Stimulated activated CD4-positive, alpha-beta T cell treated with anti-CD3 and anti-CD28 coated beads, Interleukin-12 subunit alpha, Interleukin-12 subunit beta, amount 100 ng/mL, for 24 hours (primary cell): ENCODE data around the gene MAP3K20.
"Not testable (repeated sequence)": the region's sequence is repeated elsewhere in the genome, so short reads cannot be mapped to it uniquely, and the experiment has no call there.

Source experiments
- DNase-seq, 2 experiments: peaks; one replicate each; pipeline ENCODE4 v3.0.0-alpha.2; 2020; ENCODE audit warnings: low read depth in 2 of 2

The MAP3K20 gene

DNA sequence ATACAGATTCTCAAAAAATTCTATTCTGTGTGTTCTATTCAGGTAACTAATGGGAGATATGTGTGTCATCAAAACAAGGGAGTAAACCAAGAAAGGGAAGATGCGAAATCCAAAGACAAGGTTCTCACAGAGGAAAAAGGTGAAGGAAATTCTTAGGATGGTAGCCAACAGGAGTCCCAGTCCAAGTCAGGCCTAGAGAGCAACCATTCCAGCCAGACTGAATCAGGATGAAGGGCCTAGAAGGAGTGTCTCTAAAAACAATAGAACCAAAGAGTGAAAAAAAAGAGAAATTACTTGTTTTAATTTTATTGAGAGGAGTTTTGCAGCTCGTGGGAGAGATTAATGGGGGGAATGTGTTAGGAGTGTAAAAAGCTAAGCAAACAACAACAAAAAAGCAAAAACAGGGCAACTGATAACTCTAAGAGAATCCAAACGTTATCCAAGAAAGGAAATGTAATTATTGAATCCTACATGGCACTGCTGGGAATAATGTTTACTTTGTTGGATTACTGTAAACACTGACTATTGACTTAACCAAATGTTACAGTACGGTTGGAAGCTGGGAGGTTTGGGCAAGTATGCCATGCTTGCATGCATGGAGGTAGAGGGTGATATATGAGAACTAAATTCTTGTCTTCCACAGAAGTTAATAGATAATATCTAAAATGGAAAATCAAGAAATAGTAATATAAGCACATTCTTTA, 12.3 kb downstream of the MAP3K20 start:
- DNase-seq = no peak

DNA sequence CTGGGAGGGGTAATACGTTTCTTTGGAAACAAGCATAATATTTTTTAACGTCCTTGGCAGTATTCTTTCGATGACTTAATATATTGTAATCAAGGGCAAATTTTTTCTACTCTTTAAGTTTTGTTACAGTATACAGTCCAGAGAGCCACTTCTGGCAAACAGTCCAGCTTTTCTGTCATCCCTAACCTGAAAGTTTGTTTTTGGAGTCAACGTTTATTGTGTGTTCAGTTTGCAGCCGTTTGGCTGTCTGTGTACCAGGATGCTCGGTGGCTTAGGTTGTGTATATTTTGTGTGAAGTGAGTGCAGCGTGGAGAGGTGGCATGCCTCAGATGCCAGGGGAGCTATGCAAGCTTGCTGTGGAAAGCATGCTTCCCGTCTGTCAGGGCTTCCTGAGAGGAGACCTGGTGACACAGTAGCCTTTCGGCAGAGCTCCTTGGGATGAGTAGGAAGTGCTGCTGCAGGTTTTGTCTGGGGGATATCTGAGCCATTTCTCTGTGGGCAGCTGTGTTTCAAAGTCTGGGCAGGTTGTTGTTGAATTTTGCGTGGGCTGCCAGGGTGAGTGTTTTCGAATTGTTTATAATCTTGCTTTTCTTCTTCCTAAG, 14.7 kb downstream of the MAP3K20 start:
- DNase-seq = no peak

DNA sequence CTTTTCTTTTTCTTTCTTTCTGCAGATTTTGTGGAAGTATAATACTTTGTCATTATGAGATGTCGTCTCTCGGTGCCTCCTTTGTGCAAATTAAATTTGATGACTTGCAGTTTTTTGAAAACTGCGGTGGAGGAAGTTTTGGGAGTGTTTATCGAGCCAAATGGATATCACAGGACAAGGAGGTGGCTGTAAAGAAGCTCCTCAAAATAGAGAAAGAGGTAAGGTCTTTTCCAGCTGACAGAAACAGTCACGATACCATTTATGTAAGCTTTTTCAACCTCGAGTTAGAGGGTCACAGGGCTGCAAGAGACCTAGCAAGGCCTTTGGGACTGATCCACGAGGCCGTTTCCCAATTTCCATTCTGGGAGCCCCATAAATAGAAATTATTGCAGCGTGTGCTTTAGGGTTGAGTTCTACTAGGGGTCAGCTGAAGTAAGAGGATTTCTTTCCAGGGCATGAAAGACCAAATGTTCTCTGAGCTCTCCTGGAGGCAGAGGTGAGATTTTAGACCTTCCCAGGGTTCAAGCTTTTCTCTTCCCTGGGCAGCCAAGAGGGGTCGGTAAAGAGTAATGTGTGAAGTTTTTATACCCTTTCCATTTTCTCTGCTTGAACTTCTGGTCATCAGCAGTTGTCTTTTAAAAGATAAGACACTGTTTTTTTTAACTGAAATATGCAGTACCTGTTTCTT, 15.5 kb downstream of the MAP3K20 start:
- DNase-seq = no peak

DNA sequence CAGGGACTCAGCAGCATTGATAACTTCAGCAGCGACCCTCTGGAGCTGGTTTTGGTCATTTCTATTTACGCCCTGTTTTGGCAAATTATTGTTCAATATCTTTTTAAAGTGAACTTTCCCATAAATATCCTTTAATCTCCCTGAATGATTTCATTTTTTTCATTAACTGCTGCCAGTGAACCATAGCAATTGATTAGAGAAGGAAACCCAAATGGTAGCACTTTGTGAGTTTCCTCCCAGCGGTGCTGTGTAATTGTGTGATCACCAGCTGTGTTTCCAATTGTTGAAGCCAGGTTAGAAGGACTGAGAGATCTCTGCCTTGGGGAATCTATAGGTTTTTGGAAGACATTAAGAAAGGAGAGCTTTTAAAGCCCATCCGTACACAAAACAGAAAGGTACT, 16.3 kb downstream of the MAP3K20 start:
- no peak for DNase-seq

DNA sequence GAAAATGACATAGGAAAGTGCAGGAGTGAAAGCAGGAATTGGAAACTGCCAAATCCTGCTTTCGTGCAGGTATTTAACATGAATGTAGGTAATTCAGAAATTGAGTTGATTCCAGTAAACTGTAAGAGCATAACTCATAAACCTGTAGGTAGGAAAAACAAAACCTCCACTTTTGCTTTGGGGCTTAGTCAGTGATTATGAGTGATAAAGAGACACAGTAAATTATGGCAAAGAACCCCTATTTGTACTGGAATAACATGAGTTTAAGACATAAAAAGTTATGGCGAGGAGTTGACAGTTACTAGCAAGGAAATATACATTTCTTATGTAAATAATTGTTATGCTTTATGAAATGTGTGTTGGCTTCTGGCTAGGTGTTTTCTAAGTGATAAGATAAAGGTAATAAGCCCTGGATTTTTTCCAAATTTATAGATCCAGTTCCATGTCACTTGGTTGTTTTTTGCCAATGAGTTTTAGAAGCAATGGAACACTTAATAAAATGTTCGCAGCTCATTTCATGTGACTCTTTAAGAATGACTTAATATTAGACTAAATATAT, 17.3 kb downstream of the MAP3K20 start:
- DNase-seq = no peak

DNA sequence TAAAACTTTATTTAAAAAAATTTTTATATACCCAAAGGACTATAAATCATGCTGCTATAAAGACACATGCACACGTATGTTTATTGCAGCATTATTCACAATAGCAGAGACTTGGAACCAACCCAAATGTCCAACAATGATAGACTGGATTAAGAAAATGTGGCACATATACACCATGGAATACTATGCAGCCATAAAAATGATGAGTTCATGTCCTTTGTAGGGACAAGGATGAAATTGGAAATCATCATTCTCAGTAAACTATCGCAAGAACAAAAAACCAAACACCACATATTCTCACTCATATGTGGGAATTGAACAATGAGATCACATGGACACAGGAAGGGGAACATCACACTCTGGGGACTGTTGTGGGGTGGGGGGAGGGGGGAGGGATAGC, 18.0 kb downstream of the MAP3K20 start:
- DNase-seq = not testable (repeated sequence)

DNA sequence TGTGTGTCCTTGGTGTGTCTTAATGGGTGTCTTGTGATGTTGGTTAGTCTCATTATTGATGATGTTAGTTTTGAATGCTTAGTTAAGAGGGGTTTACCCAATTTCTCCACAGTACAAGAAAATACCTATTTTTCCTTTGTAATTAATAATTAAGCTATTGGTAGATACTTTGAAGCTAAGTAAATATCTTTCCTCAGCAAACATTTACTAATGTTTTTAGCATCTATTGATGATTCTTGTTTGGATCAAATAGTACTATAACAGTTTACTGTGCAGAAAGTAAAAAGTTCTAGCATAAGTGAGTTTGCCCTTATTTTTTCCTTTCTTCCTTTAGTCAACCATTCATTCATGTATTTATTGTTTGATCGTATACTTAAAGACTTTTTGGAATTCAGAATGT, 19.1 kb downstream of the MAP3K20 start:
- no peak for DNase-seq

DNA sequence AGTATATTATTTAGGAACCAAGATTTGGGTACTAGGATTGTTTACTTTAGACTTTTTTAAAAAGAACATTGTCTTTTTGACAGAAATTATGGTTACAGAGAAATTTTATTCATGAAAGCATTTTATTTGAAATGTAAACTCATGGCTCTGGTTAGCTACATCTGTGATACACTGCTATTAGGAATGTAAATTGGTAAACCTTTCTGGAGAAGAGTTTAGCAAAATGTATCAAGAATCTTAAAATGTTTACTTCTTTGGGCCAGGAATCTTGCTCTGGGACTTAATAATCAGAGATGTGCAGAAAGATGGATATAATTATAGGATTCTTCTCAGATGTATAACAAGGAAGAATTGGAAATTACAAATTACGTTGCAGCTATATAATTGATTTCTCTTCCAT, 19.7 kb downstream of the MAP3K20 start:
- DNase-seq = no peak

DNA sequence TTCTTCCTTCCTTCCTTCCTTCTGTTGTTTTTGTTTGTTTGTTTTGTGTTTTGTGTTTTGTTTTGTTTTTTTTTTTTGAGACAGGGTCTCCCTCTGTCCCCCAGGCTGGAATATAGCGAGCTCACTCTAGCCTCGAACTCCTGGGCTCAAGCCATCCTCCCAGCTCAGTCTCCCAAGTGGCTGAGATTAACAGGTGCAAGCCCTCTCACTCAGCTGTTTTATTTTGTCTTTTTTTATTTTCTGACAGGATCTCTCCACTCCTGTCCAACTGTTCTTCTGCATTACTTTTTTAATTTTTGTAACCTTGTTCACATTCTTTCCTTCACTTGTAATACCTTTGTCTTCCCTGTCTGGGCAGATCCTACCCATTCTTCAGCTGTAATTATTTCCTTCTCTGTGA, 23.6 kb downstream of the MAP3K20 start:
- no peak for DNase-seq

DNA sequence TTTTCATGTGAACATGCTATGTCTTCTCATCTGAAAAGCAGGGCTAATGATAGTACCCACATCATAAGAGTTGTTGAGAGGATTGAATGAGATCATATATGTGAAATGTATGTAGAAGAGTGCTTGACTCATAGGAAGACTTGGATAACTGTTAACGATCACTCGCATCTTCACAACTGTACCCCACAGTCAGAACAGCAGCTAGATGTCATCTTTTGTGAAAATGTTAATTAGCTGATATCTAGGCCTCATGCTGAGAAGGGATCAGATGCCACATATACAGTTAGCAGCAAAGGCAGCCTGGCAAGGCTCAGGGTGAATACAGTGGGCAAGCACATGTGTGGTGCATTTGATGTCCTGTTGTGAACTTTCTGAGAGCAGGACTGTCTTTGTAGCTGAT, 24.2 kb downstream of the MAP3K20 start:
- no peak for DNase-seq

DNA sequence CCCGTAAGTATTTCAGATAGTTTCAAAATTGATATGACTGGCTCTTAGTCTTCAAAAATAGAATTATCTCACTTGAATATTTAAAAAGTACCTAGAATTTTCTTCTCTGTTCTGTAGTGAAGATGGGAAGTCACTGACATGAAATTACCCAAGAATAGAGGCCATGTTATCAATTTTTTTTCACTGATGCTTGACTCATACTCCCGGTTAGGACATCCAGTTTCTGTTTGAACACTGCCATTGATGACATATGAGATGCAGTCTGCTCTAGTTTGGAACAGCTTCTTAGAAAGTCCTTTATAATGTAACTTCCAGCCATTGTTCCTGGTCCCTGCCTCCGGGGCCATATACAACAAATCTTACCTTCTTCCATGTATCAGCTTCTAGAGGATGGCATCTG, 26.0 kb downstream of the MAP3K20 start:
- DNase-seq = no peak

DNA sequence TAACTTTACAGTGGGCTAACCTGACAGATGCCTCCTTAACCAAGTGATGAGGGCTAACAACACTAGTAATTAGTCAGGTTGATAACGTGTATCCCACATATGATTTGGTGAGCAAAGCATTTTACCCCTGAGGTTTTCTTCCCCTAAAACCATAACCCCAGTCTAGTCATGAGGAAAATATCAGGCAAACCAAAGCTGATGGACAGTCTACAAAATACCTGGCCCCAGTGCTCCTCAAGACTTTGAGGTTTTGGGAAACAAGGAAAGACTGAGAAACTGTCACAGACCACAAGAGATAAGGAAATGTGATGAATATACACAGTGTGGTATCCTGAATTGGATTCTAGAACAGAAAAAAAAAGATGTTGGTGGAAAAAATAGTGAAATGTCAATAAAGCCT, 28.5 kb downstream of the MAP3K20 start:
- DNase-seq = no peak

DNA sequence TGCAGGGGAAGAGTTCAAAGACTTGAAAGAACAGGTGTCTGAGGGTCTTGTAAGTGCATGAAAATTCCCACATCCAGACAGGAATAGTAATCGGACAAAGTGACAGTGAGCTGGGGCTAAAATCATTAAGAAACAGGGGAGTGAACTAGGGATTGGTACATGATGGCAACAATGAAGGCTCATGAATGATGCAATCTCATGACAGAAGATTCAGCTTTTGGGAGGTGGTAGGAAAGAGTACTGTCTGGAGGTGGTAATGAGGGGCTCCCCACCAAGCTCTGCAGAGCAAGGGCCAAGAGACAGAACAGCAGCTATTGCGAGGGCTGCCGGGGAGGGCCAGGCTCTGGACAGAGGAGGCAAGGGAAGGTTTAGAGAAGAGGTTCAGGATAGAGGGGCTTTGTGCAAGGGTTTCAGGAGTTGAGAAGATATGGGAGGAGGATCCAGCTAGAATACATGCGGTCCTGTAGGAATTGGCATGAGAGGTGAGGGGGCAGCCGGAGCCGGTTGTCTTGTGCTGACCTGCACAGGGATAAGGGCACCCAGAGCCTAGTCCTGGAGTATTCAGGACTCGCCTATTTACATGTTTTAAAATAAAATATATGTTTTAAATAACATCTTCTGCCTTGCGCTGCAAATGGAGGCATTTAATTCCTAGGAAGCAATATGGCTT, 31.4 kb downstream of the MAP3K20 start:
- DNase-seq = no peak

DNA sequence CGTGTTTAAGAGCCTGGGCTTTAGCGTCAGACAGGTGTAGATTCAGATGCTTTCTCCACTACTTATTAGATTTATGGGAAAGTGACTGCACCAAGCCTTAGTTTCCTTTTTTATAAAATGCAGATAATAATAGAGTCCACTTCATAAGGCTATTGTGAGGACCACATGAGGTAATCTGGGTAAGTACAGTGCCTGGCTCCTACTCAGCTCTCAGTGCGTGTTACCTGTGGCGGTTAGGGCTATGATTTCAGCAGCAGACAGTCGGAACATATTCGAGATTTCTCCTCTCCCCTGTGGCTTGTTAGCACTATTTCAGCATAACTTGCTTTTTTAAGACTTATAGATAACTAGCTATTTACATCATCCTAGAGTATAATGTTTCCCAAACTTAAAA, 32.0 kb downstream of the MAP3K20 start:
- DNase-seq = no peak

DNA sequence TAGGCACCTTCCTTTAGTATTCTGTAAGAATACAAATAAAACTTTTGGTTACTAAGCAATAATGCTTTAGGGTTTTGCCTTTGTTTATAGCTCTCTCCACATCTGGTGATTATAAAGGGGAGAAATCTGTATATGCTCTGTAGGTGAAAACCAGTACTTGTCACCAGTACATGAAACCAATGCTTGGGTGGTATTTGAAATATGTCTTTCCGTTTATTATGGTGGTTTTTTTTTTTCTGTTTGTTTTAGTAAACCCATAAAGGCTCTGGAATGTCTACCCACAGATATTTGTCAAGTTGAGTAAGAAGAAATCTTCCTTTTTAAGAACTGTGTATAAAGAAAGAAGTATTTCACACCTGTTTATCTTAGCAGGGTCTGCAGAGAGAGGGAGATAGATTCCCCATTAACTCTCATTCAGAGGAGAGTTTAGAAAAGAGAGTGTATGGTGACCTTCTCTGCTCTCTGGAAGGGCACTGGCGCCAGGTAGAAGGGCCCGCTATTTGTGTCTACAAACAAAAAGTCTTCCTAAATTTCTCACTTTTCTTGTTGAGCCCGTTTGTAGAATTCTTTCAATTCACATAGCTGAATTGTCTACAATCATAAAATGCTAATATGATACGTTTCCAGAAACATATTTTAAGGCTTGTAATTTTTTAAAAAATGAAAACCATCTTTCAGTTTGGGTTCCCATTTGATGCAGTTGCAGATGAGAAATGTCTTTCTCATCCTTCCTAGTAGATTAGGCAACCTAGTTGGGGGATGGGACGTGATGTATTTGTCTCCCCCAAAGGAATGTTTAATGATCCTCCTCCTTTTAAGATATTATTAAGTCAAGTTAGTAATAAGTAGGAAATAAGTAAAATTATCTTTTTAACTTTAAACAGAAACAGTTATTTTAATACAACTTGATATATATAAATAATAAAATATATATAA, 33.9 kb downstream of the MAP3K20 start:
- no peak for DNase-seq

DNA sequence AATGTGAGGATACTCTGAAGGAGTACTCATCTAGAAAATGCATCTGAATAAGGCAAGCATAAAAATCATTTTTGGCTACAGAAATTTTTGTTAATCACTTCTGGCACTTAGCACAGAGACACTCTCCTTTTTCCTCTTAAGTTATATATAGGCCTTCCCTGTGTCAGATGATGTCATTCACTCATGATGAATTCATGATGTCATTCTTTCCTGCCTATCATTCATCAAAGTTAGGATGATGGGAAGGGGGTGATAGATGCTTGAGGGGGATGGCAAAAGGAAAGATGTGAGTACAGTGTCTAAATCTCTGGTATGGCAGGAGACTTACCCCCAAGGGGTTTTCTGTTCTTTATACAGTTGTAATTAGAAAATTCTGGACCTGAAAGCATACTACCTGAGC, 42.0 kb downstream of the MAP3K20 start:
- DNase-seq = no peak

DNA sequence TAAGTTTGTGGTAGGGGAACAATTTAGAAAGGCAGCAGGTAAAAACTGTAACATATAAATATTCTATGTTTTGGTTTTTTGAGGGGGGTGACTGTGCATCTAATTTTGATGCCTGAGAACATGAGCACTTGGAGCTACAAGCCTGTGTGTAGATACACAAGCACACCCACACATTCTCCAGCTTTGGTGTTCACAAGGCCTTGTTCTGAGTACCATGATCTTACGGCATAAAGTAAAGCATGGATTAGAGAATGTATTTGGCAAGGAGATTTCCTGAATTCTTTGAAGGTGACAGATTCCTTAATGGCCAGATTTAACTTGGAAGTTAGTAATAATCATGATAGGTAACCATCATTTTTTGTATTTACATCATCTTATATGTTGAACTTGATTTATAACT, 42.7 kb downstream of the MAP3K20 start:
- no peak for DNase-seq

DNA sequence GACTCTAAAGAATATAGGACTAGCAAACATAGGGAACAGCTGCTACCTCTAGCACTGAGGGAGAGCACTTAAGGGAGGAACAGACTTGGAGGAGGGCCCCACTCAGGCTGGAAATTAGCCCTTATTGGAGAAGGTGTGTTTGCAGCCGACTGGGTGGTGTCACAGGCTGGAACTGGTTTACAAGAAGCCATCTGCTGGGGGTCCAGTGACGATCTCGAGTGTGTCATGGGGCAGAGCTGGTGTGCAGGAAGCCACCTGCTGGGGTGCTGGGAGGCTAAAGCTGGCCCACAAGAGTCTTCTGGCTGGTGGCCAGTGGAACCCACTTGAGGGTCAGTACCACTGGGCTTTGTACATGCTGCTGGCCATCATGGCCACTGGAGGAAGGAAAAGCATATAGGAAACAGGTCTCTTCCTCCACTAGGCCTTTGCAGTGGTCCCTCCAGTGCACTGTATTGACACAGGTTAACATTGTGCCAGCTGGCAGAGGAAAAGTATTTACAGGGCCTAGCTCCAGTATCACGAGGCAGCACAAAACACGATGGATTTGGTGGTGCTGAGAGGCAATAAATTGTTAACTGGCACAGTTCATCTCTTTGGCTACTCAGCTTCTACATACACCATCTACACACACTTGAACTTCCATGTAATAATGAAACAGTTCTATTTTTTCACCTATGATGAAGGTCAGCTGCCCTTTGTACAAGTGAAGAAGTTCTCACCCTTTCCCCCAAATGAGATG, 43.6 kb downstream of the MAP3K20 start:
- no peak for DNase-seq

DNA sequence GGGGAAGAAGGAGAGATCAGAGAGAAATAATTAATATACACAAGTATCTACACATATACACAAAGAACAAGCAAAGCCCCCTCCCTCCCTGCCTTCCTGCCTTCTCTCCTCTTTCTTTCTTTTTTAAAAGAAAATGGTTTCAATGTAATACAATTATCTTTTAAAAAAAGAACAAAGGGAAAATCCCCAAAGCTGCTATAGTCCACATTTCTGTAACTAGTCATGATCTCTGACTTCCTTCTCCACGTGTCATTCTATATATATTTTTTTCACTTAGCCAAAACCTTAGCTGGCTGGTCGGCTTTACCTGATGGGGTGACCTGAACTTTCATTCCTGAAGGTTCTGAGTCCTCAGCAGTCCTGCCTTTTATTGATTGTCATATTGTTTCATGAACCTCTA, 44.3 kb downstream of the MAP3K20 start:
- no peak for DNase-seq

DNA sequence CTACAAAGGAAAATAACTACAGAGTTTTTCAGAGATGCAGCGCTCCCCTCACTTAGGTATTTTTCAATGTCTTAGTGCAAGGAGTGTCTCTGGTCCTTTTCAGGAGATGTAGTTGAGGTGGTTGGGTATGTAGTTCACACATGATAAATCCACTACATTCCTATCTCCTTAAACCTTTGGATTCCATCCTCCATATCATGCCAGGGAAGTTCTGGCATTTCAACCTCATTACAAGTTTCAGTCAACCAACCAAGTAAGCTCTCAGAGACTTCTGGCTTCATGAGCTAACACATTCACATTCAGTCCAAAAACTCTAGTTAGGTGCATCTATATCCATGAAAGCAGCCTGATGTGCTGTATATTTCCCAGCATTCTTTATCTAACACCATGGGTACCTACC, 47.3 kb downstream of the MAP3K20 start:
- DNase-seq = no peak

DNA sequence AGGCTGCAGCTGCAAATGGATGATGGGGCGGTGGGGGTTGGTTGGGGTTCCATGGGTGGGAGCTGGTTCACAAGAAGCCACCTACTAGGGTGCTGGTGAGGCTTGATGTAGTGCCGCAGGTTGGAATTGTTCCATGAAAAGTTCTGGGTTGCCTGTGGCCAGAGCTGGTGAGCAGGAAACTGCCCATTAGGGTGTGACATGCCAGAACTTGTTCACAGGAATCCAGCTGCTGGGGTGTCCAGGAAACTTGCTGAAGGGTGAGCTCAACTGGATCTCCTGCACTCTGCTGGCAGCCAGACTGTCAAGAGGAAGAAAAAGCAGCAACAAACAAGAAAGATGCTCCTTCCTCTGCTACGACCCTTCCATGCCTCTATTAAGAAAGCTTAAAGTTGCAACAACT, 48.8 kb downstream of the MAP3K20 start:
- DNase-seq = no peak
